CD4-positive, alpha-beta T cell (primary cell): ENCODE data around the gene MYO9B. TPM values are rescaled to one million over a fixed set of nuclear protein-coding genes. Genes with fewer than 3 reads are reported as not detected.

Experiments used
- ATAC-seq: fragments of 200-7000 bp; cut with Tn5 transposase; one replicate; pipeline ENCODE4 v1.10.0; 2022; ENCODE audit warnings: mild to moderate bottlenecking; ENCODE audit not compliant: poor library complexity
- CTCF ChIA-PET: fragments of 350-600 bp; sonication (Branson Sonifier 250); formaldehyde crosslinking; loops from one replicate; lab custom pipeline; 2021; ENCODE audit warnings: antibody characterized with exemption, inconsistent platforms; lab: Charles Lee
- POLR2A ChIA-PET: fragments of 350-600 bp; sonication (Branson Sonifier 250); formaldehyde crosslinking; loops from one replicate; lab custom pipeline; 2021; ENCODE audit warnings: antibody characterized with exemption, inconsistent platforms; lab: Charles Lee
- DNase-seq, 14 experiments: peaks; one replicate each; pipeline ENCODE4 v3.0.0-alpha.2; 2013 to 2020; ENCODE audit warnings: mixed read lengths in 2 of 14
- H3K27ac ChIP-seq, 2 donors: one replicate each; pipeline versions ENCODE4 v1.5.1 to v1.7.0; 2013; ENCODE audit warnings: low read length in 2 of 2, low read depth in 1 of 2, mild to moderate bottlenecking in 1 of 2
- H3K27me3 ChIP-seq, 2 experiments: 1 replicate in 1 of 2; 2 replicates in 1 of 2; pipeline versions ENCODE4 v1.6.1 to v1.7.0; 2013; ENCODE audit warnings: low read length in 2 of 2, control low read depth in 1 of 2, mild to moderate bottlenecking in 1 of 2, moderate library complexity in 1 of 2; ENCODE audit not compliant: insufficient read depth in 2 of 2, control insufficient read depth in 1 of 2
- H3K36me3 ChIP-seq: one replicate; pipeline ENCODE4 v1.6.1; 2013; ENCODE audit warnings: low read length, control low read depth; ENCODE audit not compliant: insufficient read depth
- H3K4me1 ChIP-seq: one replicate; pipeline ENCODE4 v1.6.1; 2013; ENCODE audit warnings: low read length, control low read depth; ENCODE audit not compliant: insufficient read depth
- H3K4me3 ChIP-seq: one replicate; pipeline ENCODE4 v1.5.1; 2013; ENCODE audit warnings: mild to moderate bottlenecking, low read length, moderate library complexity
- H3K9me3 ChIP-seq, 2 experiments: 1 replicate in 1 of 2; 2 replicates in 1 of 2; pipeline versions ENCODE4 v1.6.1 to v1.7.0; 2013; ENCODE audit warnings: low read length in 2 of 2, mild to moderate bottlenecking in 2 of 2, control low read depth in 1 of 2, moderate library complexity in 1 of 2; ENCODE audit not compliant: control insufficient read depth in 1 of 2, insufficient read depth in 1 of 2
- H3K27ac Mint-ChIP-seq: one replicate; pipeline ENCODE4 v1.8.0; 2020; ENCODE audit warnings: mixed read lengths
- H3K27me3 Mint-ChIP-seq: one replicate; pipeline ENCODE4 v1.8.0; 2021; ENCODE audit warnings: mixed read lengths
- H3K36me3 Mint-ChIP-seq: one replicate; pipeline ENCODE4 v1.8.0; 2021; ENCODE audit warnings: low read depth, mixed read lengths
- H3K4me1 Mint-ChIP-seq: one replicate; pipeline ENCODE4 v1.8.0; 2021; ENCODE audit warnings: low read depth, mixed read lengths
- H3K4me3 Mint-ChIP-seq: one replicate; pipeline ENCODE4 v1.8.0; 2020; ENCODE audit warnings: mild to moderate bottlenecking, mixed read lengths
- H3K9me3 Mint-ChIP-seq: one replicate; pipeline ENCODE4 v1.8.0; 2020; ENCODE audit warnings: mixed read lengths
- CTCF ChIP-seq: fragments of 200-600 bp; IDR thresholded peaks from one replicate; pipeline ENCODE4 v1.8.0; 2022; ENCODE audit warnings: antibody characterized with exemption, mild to moderate bottlenecking
- intact Hi-C, 2 experiments: fragments of 100-400 bp; cut with DNase I in 1 of 2; cut with micrococcal nuclease in 1 of 2; formaldehyde crosslinking; loops; one replicate each; pipeline versions ENCODE4 v1.15.1 to v1.9.0; 2023 to 2025; cut with DNase I, micrococcal nuclease
- total RNA-seq, 174 experiments: library from RNA in 2 of 174; stranded (reverse) in 2 of 174; gene quantifications; one replicate each; pipeline ENCODE4 v1.2.3 and lab custom pipeline; 2021 to 2026

The MYO9B gene
- total RNA-seq, 2 experiments from 2014 or later, result 176 to 184 TPM

- no peak for TF ChIP-seq CTCF
- Mint-ChIP-seq H3K36me3 (peaks cover 88% of the 10 kb centered on the region), H3K9me3 (peaks cover 2% of the 10 kb centered on the region), H3K4me1 (no peaks in the 10 kb centered on the region), H3K27me3 (no peaks in the 10 kb centered on the region), H3K27ac (no peak overlapping the region), H3K4me3 (no peak overlapping the region)
- no peaks in the 10 kb centered on the region for H3K4me1 ChIP-seq
- ChIA-PET POLR2A (interaction anchor here (0.6 to 1.8 kb wide), 2 partner anchors 40 to 112 kb away, joined by 3 to 4 read pairs; no protein-coding TSS in a partner anchor), CTCF (interaction anchor here (2.2 kb wide), 1 partner anchor 70 kb away, joined by 4 read pairs; no protein-coding TSS in a partner anchor)
- DNase-seq (no peak), ATAC-seq (no peak)
- peaks cover 0 to 10% of the 10 kb centered on the region in 2 experiments for H3K9me3 ChIP-seq
- H3K27me3 ChIP-seq, result no peaks in the 10 kb centered on the region
- no peak overlapping the region for H3K27ac ChIP-seq
- H3K36me3 ChIP-seq, result peaks cover 78% of the 10 kb centered on the region
- intact Hi-C loops, result no loop called here
- H3K4me3 ChIP-seq, result no peak overlapping the region
These were observed 90.1 kb downstream of the MYO9B start for GRCh38 chr19:17165715-17166114.

GRCh38 chr19:17170538-17171297, 95.1 kb downstream of the MYO9B start:
- Histone ChIP-seq H3K4me3 (no peak overlapping the region), H3K27me3 (no peaks in the 10 kb centered on the region), H3K36me3 (peaks cover 80% of the 10 kb centered on the region), H3K27ac (no peak overlapping the region), H3K9me3 (no peaks in the 10 kb centered on the region), H3K4me1 (no peaks in the 10 kb centered on the region)
- no peaks in the 10 kb centered on the region for H3K4me1 Mint-ChIP-seq
- H3K9me3 Mint-ChIP-seq, result no peaks in the 10 kb centered on the region
- H3K27me3 Mint-ChIP-seq, result no peaks in the 10 kb centered on the region
- intact Hi-C loops, result no loop called here
- POLR2A ChIA-PET, result no interaction called here
- CTCF ChIA-PET, result no interaction called here
- no peak for ATAC-seq
- H3K27ac Mint-ChIP-seq, result no peak overlapping the region
- no peak overlapping the region for H3K4me3 Mint-ChIP-seq
- peaks cover 74% of the 10 kb centered on the region for H3K36me3 Mint-ChIP-seq
- no peak for TF ChIP-seq CTCF
- DNase-seq, result peak in 3 of 14 experiments; percentile 21 to 72 (median 55)

DNA sequence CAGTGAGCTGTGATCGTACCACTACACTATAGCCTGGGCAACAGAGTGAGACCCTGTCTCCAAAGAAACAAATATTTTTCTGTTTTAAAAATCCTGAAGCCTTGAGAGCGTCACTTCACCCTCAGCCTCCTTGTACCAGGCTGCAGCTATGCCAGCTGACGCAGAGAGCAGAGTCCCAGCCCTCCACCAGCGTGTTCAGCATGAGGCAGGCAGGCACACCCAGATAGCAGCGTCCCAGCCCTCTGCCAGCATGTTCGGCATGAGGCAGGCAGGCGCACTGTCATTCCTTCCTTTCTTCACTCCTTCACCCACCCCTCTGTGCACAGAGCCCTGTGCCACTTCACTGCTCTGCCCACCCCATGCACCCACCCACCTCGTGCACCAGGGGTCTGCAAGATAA, 96.3 kb downstream of the MYO9B start:
- POLR2A ChIA-PET, result no interaction called here
- Mint-ChIP-seq H3K4me1 (no peaks in the 10 kb centered on the region), H3K27ac (no peak overlapping the region), H3K36me3 (peaks cover 70% of the 10 kb centered on the region), H3K9me3 (no peaks in the 10 kb centered on the region), H3K4me3 (no peak overlapping the region), H3K27me3 (no peaks in the 10 kb centered on the region)
- DNase-seq, result no peak
- intact Hi-C loops, result no loop called here
- H3K4me3 ChIP-seq, result no peak overlapping the region
- no peak for TF ChIP-seq CTCF
- no peaks in the 10 kb centered on the region for H3K4me1 ChIP-seq
- no peaks in the 10 kb centered on the region for H3K9me3 ChIP-seq
- CTCF ChIA-PET, result no interaction called here
- no peaks in the 10 kb centered on the region for H3K27me3 ChIP-seq
- peaks cover 80% of the 10 kb centered on the region for H3K36me3 ChIP-seq
- no peak overlapping the region for H3K27ac ChIP-seq
- no peak for ATAC-seq
